H9 (cell line): Measurements from ENCODE around the gene PRSS22. TPM values are rescaled to one million over a fixed set of nuclear protein-coding genes. Genes with fewer than 3 reads are reported as not detected.

Experiments used
- DNase-seq: peaks from one replicate; pipeline ENCODE4 v3.0.0-alpha.2; 2017
- H2AFZ ChIP-seq: one replicate; pipeline ENCODE4 v1.6.1; 2013; ENCODE audit warnings: mild to moderate bottlenecking, low read length, control low read depth, moderate library complexity
- H2AK5ac ChIP-seq: 2 replicates; pipeline ENCODE4 v1.6.1; 2013; ENCODE audit warnings: low read length, control low read depth, mixed read lengths; ENCODE audit not compliant: insufficient read length
- H2BK120ac ChIP-seq: one replicate; pipeline ENCODE4 v1.6.1; 2013; ENCODE audit warnings: low read depth, mild to moderate bottlenecking, low read length, control low read depth, inconsistent platforms; ENCODE audit not compliant: poor library complexity, severe bottlenecking
- H2BK12ac ChIP-seq: 2 replicates; pipeline ENCODE4 v1.6.1; 2013; ENCODE audit warnings: low read length, control low read depth, mixed read lengths, low read depth; ENCODE audit not compliant: insufficient read length
- H2BK15ac ChIP-seq: 2 replicates; pipeline ENCODE4 v1.6.1; 2013; ENCODE audit warnings: low read depth, low read length, control low read depth
- H2BK20ac ChIP-seq: one replicate; pipeline ENCODE4 v1.6.1; 2013; ENCODE audit warnings: low read depth, mild to moderate bottlenecking, low read length, control low read depth, inconsistent platforms; ENCODE audit not compliant: poor library complexity, severe bottlenecking
- H2BK5ac ChIP-seq: 2 replicates; pipeline ENCODE4 v1.6.1; 2013; ENCODE audit warnings: low read length, control low read depth, mixed read lengths; ENCODE audit not compliant: insufficient read length
- H3K14ac ChIP-seq: 2 replicates; pipeline ENCODE4 v1.6.1; 2013; ENCODE audit warnings: low read length, control low read depth; ENCODE audit not compliant: insufficient read depth
- H3K18ac ChIP-seq: 2 replicates; pipeline ENCODE4 v1.6.1; 2013; ENCODE audit warnings: low read depth, mild to moderate bottlenecking, mixed read lengths, low read length, control low read depth; ENCODE audit not compliant: insufficient read length
- H3K23ac ChIP-seq: 2 replicates; pipeline ENCODE4 v1.6.1; 2013; ENCODE audit warnings: low read length, control low read depth, mixed read lengths, low read depth; ENCODE audit not compliant: insufficient read length
- H3K23me2 ChIP-seq: 2 replicates; pipeline ENCODE4 v1.6.1; 2013; ENCODE audit warnings: low read depth, mild to moderate bottlenecking, mixed read lengths, low read length, control low read depth; ENCODE audit not compliant: insufficient read length, poor library complexity, severe bottlenecking
- H3K27ac ChIP-seq: 2 replicates; pipeline ENCODE4 v1.5.1; 2013; ENCODE audit warnings: low read length, control low read depth, mixed read lengths, low read depth; ENCODE audit not compliant: insufficient read length
- H3K27me3 ChIP-seq: 2 replicates; pipeline ENCODE4 v1.6.1; 2013; ENCODE audit warnings: low read length, control low read depth, inconsistent platforms; ENCODE audit not compliant: insufficient read depth
- H3K4ac ChIP-seq: 2 replicates; pipeline ENCODE4 v1.6.1; 2013; ENCODE audit warnings: low read depth, mild to moderate bottlenecking, control low read depth, inconsistent platforms, low read length, moderate library complexity
- H3K4me1 ChIP-seq: 2 replicates; pipeline ENCODE4 v1.6.1; 2013; ENCODE audit warnings: low read length, control low read depth, inconsistent platforms; ENCODE audit not compliant: insufficient read depth
- H3K4me2 ChIP-seq: 2 replicates; pipeline ENCODE4 v1.6.1; 2013; ENCODE audit warnings: low read length, control low read depth, mixed read lengths; ENCODE audit not compliant: insufficient read length, insufficient read depth
- H3K56ac ChIP-seq: 2 replicates; pipeline ENCODE4 v1.6.1; 2013; ENCODE audit warnings: low read depth, mild to moderate bottlenecking, mixed read lengths, low read length, control low read depth; ENCODE audit not compliant: insufficient read length
- H3K79me1 ChIP-seq: 2 replicates; pipeline ENCODE4 v1.6.1; 2013; ENCODE audit warnings: low read depth, mild to moderate bottlenecking, moderate library complexity, low read length, control low read depth, inconsistent platforms; ENCODE audit not compliant: insufficient read depth, poor library complexity, severe bottlenecking
- H3K79me2 ChIP-seq: 2 replicates; pipeline ENCODE4 v1.6.1; 2013; ENCODE audit warnings: low read length, control low read depth, inconsistent platforms; ENCODE audit not compliant: insufficient read depth
- H3K9ac ChIP-seq: 2 replicates; pipeline ENCODE4 v1.6.1; 2013; ENCODE audit warnings: low read length, control low read depth, mixed read lengths; ENCODE audit not compliant: insufficient read length; ENCODE audit errors: extremely low read depth
- H3K9me3 ChIP-seq: one replicate; pipeline ENCODE4 v1.6.1; 2013; ENCODE audit warnings: low read depth, low read length, inconsistent platforms; ENCODE audit not compliant: control insufficient read depth
- H3T11ph ChIP-seq: one replicate; pipeline ENCODE4 v1.6.1; 2013; ENCODE audit warnings: mild to moderate bottlenecking, low read length, control low read depth, inconsistent platforms
- H4K20me1 ChIP-seq: one replicate; pipeline ENCODE4 v1.6.1; 2013; ENCODE audit not compliant: control insufficient read depth, insufficient read length, insufficient read depth
- H4K5ac ChIP-seq: 2 replicates; pipeline ENCODE4 v1.6.1; 2013; ENCODE audit warnings: low read depth, mild to moderate bottlenecking, mixed read lengths, low read length, control low read depth; ENCODE audit not compliant: insufficient read length
- H4K8ac ChIP-seq: replicated peaks from 2 replicates; pipeline ENCODE4 v1.6.1; 2013; ENCODE audit warnings: low read length, control low read depth, mixed read lengths, low read depth; ENCODE audit not compliant: insufficient read length
- H4K91ac ChIP-seq: 2 replicates; pipeline ENCODE4 v1.6.1; 2013; ENCODE audit warnings: low read depth, mild to moderate bottlenecking, moderate library complexity, mixed read lengths, low read length, control low read depth; ENCODE audit not compliant: insufficient read length
- H3K27ac Mint-ChIP-seq, 3 experiments: 2 replicates in 2 of 3; 3 replicates in 1 of 3; pipeline ENCODE4 v1.8.0; 2020 to 2021; ENCODE audit warnings: mixed read lengths in 3 of 3, mild to moderate bottlenecking in 1 of 3, moderate library complexity in 1 of 3
- H3K27me3 Mint-ChIP-seq: 2 replicates; pipeline ENCODE4 v1.8.0; 2021; ENCODE audit warnings: low read depth, mild to moderate bottlenecking, moderate library complexity, mixed read lengths
- H3K36me3 Mint-ChIP-seq, 3 experiments: 2 replicates in 2 of 3; 3 replicates in 1 of 3; pipeline ENCODE4 v1.8.0; 2020 to 2021; ENCODE audit warnings: low read depth in 3 of 3, mixed read lengths in 3 of 3; ENCODE audit not compliant: insufficient read depth in 1 of 3
- H3K4me1 Mint-ChIP-seq, 2 experiments: 2 replicates each; pipeline ENCODE4 v1.8.0; 2020; ENCODE audit warnings: mixed read lengths in 2 of 2
- H3K4me3 Mint-ChIP-seq, 2 experiments: 2 replicates in 1 of 2; 3 replicates in 1 of 2; pipeline ENCODE4 v1.8.0; 2020 to 2021; ENCODE audit warnings: mild to moderate bottlenecking in 2 of 2, mixed read lengths in 2 of 2, moderate library complexity in 1 of 2
- H3K9me3 Mint-ChIP-seq, 2 experiments: 2 replicates in 1 of 2; 3 replicates in 1 of 2; pipeline ENCODE4 v1.8.0; 2020; ENCODE audit warnings: mild to moderate bottlenecking in 2 of 2, mixed read lengths in 2 of 2, moderate library complexity in 1 of 2
- WGBS: extraction: QIAGEN DNeasy Blood & Tissue Kit; methylation state at CpG from one replicate; pipeline ENCODE4 v1.1.7; 2013; ENCODE audit warnings: missing lambda C conversion rate, low lambda C conversion rate, mixed read lengths; ENCODE audit not compliant: insufficient read length; ENCODE audit errors: extremely low coverage; 5-methylcytosine and 5-hydroxymethylcytosine counted together
- total RNA-seq: library from RNA; stranded (reverse); gene quantifications from 2 replicates; pipeline ENCODE4 v1.2.1, GENCODE V29; 2021
- TF ChIP-seq, protein P1 (sequence below): fragments of 200-600 bp; sonication (generic); conservative IDR thresholded peaks from 3 replicates; pipeline ENCODE4 v1.8.0; 2021; ENCODE audit warnings: antibody characterized with exemption, mild to moderate bottlenecking

Gene PRSS22
- total RNA-seq, 1 experiment from 2014 or later = 1.9 TPM

DNA sequence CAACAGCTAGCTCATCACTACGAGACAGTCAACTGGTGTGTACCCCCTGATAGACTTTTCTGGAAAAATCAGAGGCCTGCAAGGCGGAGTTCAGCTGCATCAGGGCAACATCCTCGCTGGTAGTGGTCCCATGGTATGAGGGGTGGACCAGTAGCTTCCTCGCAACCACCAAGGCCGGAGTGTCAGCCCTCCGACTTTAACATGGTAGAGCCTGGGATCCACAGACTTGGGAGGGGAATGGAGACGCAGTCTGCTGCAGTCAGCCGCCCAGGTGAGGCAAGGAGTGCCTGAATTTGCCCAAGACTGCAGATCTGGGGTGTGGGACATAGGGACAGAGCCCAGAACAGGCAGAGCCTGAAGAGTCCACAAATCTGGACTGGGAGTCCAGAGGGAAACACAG is 14.4 kb downstream of the PRSS22 start:
- Histone ChIP-seq H4K8ac (no peak overlapping the region), H4K91ac (no peak overlapping the region), H3K56ac (no peak overlapping the region), H2BK20ac (no peak overlapping the region), H3K79me2 (no peaks in the 10 kb centered on the region), H3K27me3 (no peaks in the 10 kb centered on the region; the same call in 1 of the 2 replicates), H3K27ac (no peak overlapping the region), H4K5ac (no peak overlapping the region), H3K4me2 (no peak overlapping the region), H2BK5ac (no peak overlapping the region), H3K23ac (no peak overlapping the region), H4K20me1 (no peaks in the 10 kb centered on the region), H2BK12ac (no peak overlapping the region), H3K79me1 (no peaks in the 10 kb centered on the region), H3K4me1 (0 out of 2 replicates have a peak, but pooled peaks cover 3% of the 10 kb centered on the region), H3K9me3 (no peaks in the 10 kb centered on the region), H3K4ac (no peak overlapping the region), H2BK120ac (no peak overlapping the region), H3K23me2 (no peaks in the 10 kb centered on the region), H3T11ph (no peak overlapping the region), H3K9ac (no peak overlapping the region), H2AFZ (no peak overlapping the region), H2BK15ac (no peak overlapping the region), H2AK5ac (no peak overlapping the region), H3K14ac (no peak overlapping the region), H3K18ac (no peak overlapping the region)
- no peak for DNase-seq
- TF ChIP-seq, protein P1, sequence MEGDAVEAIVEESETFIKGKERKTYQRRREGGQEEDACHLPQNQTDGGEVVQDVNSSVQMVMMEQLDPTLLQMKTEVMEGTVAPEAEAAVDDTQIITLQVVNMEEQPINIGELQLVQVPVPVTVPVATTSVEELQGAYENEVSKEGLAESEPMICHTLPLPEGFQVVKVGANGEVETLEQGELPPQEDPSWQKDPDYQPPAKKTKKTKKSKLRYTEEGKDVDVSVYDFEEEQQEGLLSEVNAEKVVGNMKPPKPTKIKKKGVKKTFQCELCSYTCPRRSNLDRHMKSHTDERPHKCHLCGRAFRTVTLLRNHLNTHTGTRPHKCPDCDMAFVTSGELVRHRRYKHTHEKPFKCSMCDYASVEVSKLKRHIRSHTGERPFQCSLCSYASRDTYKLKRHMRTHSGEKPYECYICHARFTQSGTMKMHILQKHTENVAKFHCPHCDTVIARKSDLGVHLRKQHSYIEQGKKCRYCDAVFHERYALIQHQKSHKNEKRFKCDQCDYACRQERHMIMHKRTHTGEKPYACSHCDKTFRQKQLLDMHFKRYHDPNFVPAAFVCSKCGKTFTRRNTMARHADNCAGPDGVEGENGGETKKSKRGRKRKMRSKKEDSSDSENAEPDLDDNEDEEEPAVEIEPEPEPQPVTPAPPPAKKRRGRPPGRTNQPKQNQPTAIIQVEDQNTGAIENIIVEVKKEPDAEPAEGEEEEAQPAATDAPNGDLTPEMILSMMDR = no peak
- Mint-ChIP-seq H3K27me3 (peaks cover 13% of the 10 kb centered on the region; the same call in 1 of the 2 replicates), H3K36me3 (no peaks in the 10 kb centered on the region), H3K9me3 (peaks cover 3 to 5% of the 10 kb centered on the region in 2 experiments; a peak in 4 of 5 replicates), H3K27ac (no peak overlapping the region), H3K4me3 (no peak overlapping the region), H3K4me1 (peaks cover 0 to 12% of the 10 kb centered on the region in 2 experiments; a peak in 2 of 4 replicates)
- no CpG with 5 or more reads among the region's 8 CpGs for WGBS
